Measurements from ENCODE around the gene CSPG5. TPM values are rescaled to one million over a fixed set of nuclear protein-coding genes. Genes with fewer than 3 reads are reported as not detected.

Gene CSPG5
- total and polyA plus RNA-seq, 2 experiments from 2014 or later = 2.0 to 3.2 TPM

DNA sequence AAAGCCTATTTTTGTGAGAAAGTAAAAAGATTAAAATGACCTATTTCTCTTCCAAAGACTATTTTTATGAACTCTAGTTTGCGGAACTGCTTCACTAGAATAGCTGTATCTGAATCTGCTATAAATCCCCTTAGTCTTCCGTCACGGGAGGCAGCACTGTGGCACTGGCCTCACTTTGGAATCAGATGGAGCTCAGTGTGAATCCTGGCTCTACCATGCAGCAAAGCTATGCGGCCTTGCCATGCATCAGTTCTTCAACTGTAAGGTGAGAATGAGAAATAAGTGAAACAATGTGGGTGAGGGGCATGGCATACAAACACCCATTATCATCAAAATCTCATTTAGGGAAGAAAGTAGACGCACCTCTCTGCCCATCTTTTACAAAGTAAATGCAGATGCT, 27.5 kb upstream of the CSPG5 start:
- no peak overlapping the region for H3K4me3 ChIP-seq
- H3K36me3 ChIP-seq = peaks cover 39% of the 10 kb centered on the region
- TF ChIP-seq, protein P1, sequence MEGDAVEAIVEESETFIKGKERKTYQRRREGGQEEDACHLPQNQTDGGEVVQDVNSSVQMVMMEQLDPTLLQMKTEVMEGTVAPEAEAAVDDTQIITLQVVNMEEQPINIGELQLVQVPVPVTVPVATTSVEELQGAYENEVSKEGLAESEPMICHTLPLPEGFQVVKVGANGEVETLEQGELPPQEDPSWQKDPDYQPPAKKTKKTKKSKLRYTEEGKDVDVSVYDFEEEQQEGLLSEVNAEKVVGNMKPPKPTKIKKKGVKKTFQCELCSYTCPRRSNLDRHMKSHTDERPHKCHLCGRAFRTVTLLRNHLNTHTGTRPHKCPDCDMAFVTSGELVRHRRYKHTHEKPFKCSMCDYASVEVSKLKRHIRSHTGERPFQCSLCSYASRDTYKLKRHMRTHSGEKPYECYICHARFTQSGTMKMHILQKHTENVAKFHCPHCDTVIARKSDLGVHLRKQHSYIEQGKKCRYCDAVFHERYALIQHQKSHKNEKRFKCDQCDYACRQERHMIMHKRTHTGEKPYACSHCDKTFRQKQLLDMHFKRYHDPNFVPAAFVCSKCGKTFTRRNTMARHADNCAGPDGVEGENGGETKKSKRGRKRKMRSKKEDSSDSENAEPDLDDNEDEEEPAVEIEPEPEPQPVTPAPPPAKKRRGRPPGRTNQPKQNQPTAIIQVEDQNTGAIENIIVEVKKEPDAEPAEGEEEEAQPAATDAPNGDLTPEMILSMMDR (IDR thresholded peaks at IDR 0.05; ENCODE audit: low read depth, low read length) = no peak

DNA sequence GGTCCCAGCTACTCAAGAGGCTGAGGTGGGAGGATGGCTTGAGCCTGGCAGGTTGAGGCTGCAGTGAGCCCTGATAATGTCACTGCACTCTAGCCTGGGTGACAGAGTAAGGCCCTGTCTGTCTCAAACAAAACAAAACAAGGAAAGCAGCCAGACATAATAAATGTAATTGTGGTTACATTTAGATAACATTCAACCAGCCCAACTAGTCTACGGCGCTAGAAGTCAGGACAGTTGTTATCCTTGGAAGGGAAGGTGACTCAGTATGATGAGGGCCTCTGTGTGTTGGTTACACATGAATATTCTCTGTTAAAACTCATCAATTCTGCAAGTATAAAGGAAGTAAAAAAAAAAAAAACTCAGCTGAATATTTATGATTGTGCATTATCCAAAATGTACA, 27.0 kb upstream of the CSPG5 start:
- Histone ChIP-seq H3K4me3 (no peak overlapping the region), H3K27me3 (no peaks in the 10 kb centered on the region), H3K4me1 (ENCODE audit: low read depth) (no peaks in the 10 kb centered on the region), H3K27ac (no peak overlapping the region), H3K36me3 (peaks cover 39% of the 10 kb centered on the region), H3K9me3 (ENCODE audit: low read depth) (no peaks in the 10 kb centered on the region)
- DNase-seq (ENCODE audit: low read depth in 1 of 2, low spot score in 1 of 2) = peak in 1 of 2 donors; percentile 17
- TF ChIP-seq, protein P1 (IDR thresholded peaks at IDR 0.05; ENCODE audit: low read depth, low read length) = no peak

More for the DNA sequence above, 27.5 kb upstream of the CSPG5 start:
- Histone ChIP-seq H3K27ac (no peak overlapping the region), H3K4me1 (ENCODE audit: low read depth) (no peaks in the 10 kb centered on the region), H3K27me3 (no peaks in the 10 kb centered on the region), H3K9me3 (ENCODE audit: low read depth) (no peaks in the 10 kb centered on the region)
- DNase-seq (ENCODE audit: low read depth in 1 of 2, low spot score in 1 of 2) = no peak

DNA sequence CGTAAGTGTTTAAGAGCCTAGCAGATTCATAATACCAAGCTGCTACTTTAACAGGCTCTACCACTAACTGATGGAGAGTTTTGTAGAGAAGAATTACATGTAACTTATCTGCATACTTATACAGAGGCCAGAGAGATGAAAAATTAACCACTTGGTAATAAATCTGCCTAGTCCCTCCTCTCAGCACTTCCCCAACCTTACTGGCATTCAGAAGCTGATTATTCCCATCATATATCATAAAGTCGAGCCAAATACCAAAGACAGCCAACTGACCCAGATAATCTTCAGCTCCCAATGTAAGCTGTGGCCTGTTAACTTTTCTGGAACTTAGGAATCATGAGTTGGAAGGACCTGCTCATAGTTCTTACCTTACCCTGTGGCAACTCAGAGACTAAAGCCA, 25.5 kb upstream of the CSPG5 start:
- no peak overlapping the region for H3K4me3 ChIP-seq
- TF ChIP-seq, protein P1 (IDR thresholded peaks at IDR 0.05; ENCODE audit: low read depth, low read length) = no peak
- H3K9me3 ChIP-seq (ENCODE audit: low read depth) = no peaks in the 10 kb centered on the region
- H3K27me3 ChIP-seq = no peaks in the 10 kb centered on the region
- no peaks in the 10 kb centered on the region for H3K4me1 ChIP-seq (ENCODE audit: low read depth)
- DNase-seq (ENCODE audit: low read depth in 1 of 2, low spot score in 1 of 2) = no peak
- peaks cover 28% of the 10 kb centered on the region for H3K36me3 ChIP-seq
- no peak overlapping the region for H3K27ac ChIP-seq

DNA sequence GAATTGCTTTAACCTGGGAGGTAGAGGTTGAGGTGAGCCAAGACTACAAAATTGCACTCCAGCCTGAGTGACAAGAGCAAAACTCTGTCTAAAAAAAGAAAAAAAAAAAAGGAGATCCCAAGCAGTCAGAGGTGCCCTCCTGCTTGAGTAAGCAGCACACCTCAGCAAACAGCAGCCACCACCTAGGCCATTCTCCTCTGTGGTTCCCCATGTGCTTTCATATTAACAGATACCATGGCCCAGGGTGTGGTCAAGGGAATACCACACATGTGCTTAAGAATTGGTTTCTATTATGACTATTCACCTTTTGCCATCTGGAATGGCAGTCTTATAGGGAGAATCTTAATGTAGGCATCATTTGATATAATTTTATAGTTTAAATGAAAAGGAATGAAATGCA, 24.7 kb upstream of the CSPG5 start:
- no peaks in the 10 kb centered on the region for H3K27me3 ChIP-seq
- DNase-seq (ENCODE audit: low read depth in 1 of 2, low spot score in 1 of 2) = no peak
- no peaks in the 10 kb centered on the region for H3K9me3 ChIP-seq (ENCODE audit: low read depth)
- no peaks in the 10 kb centered on the region for H3K4me1 ChIP-seq (ENCODE audit: low read depth)
- TF ChIP-seq, protein P1 (IDR thresholded peaks at IDR 0.05; ENCODE audit: low read depth, low read length) = no peak
- no peak overlapping the region for H3K4me3 ChIP-seq
- H3K27ac ChIP-seq = no peak overlapping the region
- peaks cover 23% of the 10 kb centered on the region for H3K36me3 ChIP-seq

DNA sequence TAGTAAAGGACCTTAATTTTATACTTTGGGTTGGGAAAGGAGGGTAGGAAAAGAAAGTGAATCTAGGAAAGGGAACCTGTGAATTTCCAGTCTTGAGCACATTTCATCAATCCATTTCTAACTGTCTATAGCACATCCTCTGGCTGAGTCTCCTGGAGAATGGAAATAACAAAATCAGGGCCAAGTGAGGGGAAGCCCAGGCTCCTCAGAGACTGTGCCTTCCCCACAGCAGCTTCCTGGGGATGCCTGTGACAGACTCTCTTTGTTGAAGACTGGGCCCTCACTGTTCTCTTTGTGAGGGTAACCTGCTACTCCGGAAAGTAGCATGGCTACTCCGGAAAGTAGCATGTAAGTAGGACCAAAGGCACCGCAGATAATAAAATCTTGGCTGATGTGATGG, 22.6 kb upstream of the CSPG5 start:
- H3K27ac ChIP-seq = no peak overlapping the region
- no peaks in the 10 kb centered on the region for H3K4me1 ChIP-seq (ENCODE audit: low read depth)
- H3K9me3 ChIP-seq (ENCODE audit: low read depth) = no peaks in the 10 kb centered on the region
- H3K36me3 ChIP-seq = peaks cover 10% of the 10 kb centered on the region
- DNase-seq (ENCODE audit: low read depth in 1 of 2, low spot score in 1 of 2) = no peak
- no peak overlapping the region for H3K4me3 ChIP-seq
- TF ChIP-seq, protein P1 (IDR thresholded peaks at IDR 0.05; ENCODE audit: low read depth, low read length) = no peak
- H3K27me3 ChIP-seq = no peaks in the 10 kb centered on the region

DNA sequence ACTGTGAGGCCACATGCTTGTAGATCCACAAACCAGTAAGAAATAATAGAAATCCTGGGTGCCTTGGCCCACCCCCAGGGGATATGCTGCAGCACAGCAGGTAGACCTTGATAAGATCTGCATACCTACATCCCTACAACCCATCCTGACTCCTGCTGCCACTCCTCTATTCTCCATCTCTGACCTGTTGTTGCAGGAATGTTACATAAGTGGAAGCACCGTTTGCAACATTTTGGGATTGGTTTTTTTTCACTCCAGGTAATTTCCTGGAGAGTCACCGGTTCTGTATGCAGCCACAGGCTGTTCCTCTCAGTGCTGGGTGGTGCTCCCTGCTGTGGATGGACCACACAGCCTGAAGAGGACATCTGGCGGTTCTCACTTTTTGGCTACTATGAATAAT, 16.1 kb upstream of the CSPG5 start:
- Histone ChIP-seq H3K27me3 (no peaks in the 10 kb centered on the region), H3K4me1 (ENCODE audit: low read depth) (peaks cover 3% of the 10 kb centered on the region), H3K9me3 (ENCODE audit: low read depth) (no peaks in the 10 kb centered on the region), H3K4me3 (no peak overlapping the region), H3K36me3 (peaks cover 16% of the 10 kb centered on the region), H3K27ac (no peak overlapping the region)
- TF ChIP-seq, protein P1 (IDR thresholded peaks at IDR 0.05; ENCODE audit: low read depth, low read length) = no peak
- no peak for DNase-seq (ENCODE audit: low read depth in 1 of 2, low spot score in 1 of 2)
